GM10248 (cell line): ENCODE results near the gene SARNP.

Source experiments
- CTCF ChIA-PET: fragments of 300-600 bp; sonication (Branson Sonifier 250); formaldehyde crosslinking; extraction: SDS; loops from one replicate; lab custom pipeline; 2021; ENCODE audit warnings: antibody characterized with exemption; lab: Yijun Ruan, JAX
- POLR2A ChIA-PET: fragments of 350-650 bp; sonication (Branson Sonifier 250); formaldehyde crosslinking; extraction: SDS; loops from one replicate; lab custom pipeline; 2020; ENCODE audit warnings: antibody characterized with exemption; lab: Yijun Ruan, JAX
- DNase-seq: peaks from one replicate; pipeline ENCODE4 v3.0.0; 2012; ENCODE audit errors: extremely low spot score
- TF ChIP-seq, protein P1 (sequence below): IDR thresholded peaks from 2 replicates; pipeline ENCODE4 v1.5.1; 2012; ENCODE audit warnings: mild to moderate bottlenecking, low read depth; ENCODE audit errors: extremely low read depth, missing control alignments, control extremely low read depth

SARNP gene

DNA sequence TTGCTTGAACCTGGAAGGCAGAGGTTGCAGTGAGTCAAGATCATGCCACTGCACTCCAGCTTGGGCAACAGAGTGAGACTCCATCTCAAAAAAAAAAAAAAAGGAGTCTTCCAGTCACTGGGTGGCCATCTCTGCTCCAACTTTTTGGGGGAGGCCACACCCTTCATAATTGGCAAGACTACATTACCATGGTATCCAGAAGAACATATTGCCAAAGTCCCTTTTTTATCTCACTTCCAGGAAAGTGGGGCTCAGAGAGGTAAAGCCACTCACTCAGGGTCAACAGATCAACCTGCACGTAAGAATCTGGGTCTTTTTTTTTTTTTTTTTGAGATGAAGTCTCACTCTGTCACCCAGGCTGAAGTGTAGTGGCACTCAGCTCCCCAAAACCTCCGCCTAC lies 83.7 kb downstream of the SARNP start:
- no peak for DNase-seq
- TF ChIP-seq, protein P1, sequence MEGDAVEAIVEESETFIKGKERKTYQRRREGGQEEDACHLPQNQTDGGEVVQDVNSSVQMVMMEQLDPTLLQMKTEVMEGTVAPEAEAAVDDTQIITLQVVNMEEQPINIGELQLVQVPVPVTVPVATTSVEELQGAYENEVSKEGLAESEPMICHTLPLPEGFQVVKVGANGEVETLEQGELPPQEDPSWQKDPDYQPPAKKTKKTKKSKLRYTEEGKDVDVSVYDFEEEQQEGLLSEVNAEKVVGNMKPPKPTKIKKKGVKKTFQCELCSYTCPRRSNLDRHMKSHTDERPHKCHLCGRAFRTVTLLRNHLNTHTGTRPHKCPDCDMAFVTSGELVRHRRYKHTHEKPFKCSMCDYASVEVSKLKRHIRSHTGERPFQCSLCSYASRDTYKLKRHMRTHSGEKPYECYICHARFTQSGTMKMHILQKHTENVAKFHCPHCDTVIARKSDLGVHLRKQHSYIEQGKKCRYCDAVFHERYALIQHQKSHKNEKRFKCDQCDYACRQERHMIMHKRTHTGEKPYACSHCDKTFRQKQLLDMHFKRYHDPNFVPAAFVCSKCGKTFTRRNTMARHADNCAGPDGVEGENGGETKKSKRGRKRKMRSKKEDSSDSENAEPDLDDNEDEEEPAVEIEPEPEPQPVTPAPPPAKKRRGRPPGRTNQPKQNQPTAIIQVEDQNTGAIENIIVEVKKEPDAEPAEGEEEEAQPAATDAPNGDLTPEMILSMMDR, result no peak
- ChIA-PET CTCF (interaction anchor here (1.1 to 2.3 kb wide), 3 partner anchors 13 to 295 kb away, joined by 4 to 7 read pairs (median 6); partner anchors contain the start of gene RAB5B), POLR2A (no interaction called here)

- ChIA-PET CTCF (no interaction called here), POLR2A (no interaction called here)
- TF ChIP-seq, protein P1, result no peak
- DNase-seq, result no peak
Observed at GRCh38 chr12:55733021-55733555, 84.4 kb downstream of the SARNP start.

- ChIA-PET POLR2A (interaction anchor here (0.5 to 0.6 kb wide), 2 partner anchors 189 to 372 kb away, joined by 3 read pairs; no protein-coding TSS in a partner anchor), CTCF (no interaction called here)
- TF ChIP-seq, protein P1, result no peak
- no peak for DNase-seq
Observed at GRCh38 chr12:55732288-55732687, 85.2 kb downstream of the SARNP start.

- POLR2A ChIA-PET, result interaction anchor here (0.5 to 1.7 kb wide), 10 partner anchors 8 to 845 kb away, joined by 3 to 11 read pairs (median 4); partner anchors contain the start of genes ORMDL2, PA2G4, RDH5 and SARNP
- TF ChIP-seq, protein P1, result no peak
- CTCF ChIA-PET, result interaction anchor here (0.8 to 3.1 kb wide), 12 partner anchors 9 to 266 kb away, joined by 3 to 57 read pairs (median 4); partner anchors contain the start of genes DNAJC14 and RDH5
- DNase-seq, result peak; percentile 59
Observed at GRCh38 chr12:55729819-55730818, 87.4 kb downstream of the SARNP start.

- POLR2A ChIA-PET, result interaction anchor here (0.6 to 1.7 kb wide), 6 partner anchors 9 to 485 kb away, joined by 3 to 11 read pairs (median 3); partner anchors contain the start of genes ORMDL2, PA2G4, RDH5 and SARNP
- DNase-seq, result peak; percentile 95
Observed at GRCh38 chr12:55728939-55729818, 88.3 kb downstream of the SARNP start, which contains the start of gene CD63. Gene CD63, minus strand, starts transcription at chr12:55729009. Its CDS starts 668 bp downstream, at chr12:55728341.

More at GRCh38 chr12:55728939-55729818, 88.3 kb downstream of the SARNP start, which contains the start of gene CD63:
- CTCF ChIA-PET, result interaction anchor here (0.8 to 3.1 kb wide), 12 partner anchors 10 to 267 kb away, joined by 3 to 57 read pairs (median 4); partner anchors contain the start of genes DNAJC14 and RDH5
- TF ChIP-seq, protein P1, result peak; percentile 11
